ENCODE results near the gene CCT6B. TPM values are rescaled to one million over a fixed set of nuclear protein-coding genes. Genes with fewer than 3 reads are reported as not detected.

CCT6B gene
- total RNA-seq, 3 donors from 2014 or later, result 1.0 to 2.7 (median 2.1) TPM

DNA sequence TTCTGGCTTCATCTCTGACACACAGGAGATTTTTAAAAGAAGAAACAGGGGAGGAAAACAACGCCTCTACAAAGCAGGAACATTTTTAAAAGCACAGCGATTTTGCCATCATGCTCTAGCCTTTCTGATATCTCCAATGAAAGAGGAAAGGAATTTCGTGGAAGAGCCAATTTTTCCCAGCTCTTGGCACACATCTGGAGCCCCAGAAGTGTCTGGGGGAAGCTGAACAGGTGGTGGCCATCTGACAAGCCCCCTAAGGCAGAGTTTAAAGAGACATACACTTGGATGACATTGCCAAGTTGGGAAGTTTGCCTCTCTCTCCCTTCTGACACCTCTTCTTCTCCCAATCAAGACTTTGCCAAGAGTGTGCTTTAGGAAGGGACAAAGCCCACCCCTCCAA lies 82.1 kb downstream of the CCT6B start:
- no peaks in the 10 kb centered on the region for H3K9me3 ChIP-seq
- TF ChIP-seq, protein P1, sequence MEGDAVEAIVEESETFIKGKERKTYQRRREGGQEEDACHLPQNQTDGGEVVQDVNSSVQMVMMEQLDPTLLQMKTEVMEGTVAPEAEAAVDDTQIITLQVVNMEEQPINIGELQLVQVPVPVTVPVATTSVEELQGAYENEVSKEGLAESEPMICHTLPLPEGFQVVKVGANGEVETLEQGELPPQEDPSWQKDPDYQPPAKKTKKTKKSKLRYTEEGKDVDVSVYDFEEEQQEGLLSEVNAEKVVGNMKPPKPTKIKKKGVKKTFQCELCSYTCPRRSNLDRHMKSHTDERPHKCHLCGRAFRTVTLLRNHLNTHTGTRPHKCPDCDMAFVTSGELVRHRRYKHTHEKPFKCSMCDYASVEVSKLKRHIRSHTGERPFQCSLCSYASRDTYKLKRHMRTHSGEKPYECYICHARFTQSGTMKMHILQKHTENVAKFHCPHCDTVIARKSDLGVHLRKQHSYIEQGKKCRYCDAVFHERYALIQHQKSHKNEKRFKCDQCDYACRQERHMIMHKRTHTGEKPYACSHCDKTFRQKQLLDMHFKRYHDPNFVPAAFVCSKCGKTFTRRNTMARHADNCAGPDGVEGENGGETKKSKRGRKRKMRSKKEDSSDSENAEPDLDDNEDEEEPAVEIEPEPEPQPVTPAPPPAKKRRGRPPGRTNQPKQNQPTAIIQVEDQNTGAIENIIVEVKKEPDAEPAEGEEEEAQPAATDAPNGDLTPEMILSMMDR (IDR thresholded peaks at IDR 0.05), result no peak
- intact Hi-C loops (cut with DNase I, micrococcal nuclease), result no loop called here
- no peaks in the 10 kb centered on the region for H3K36me3 ChIP-seq (ENCODE audit: low read depth)
- ATAC-seq (no peak), DNase-seq (no peak)
- H3K4me3 ChIP-seq, result no peak overlapping the region
- H3K4me1 ChIP-seq (ENCODE audit: low read depth), result no peaks in the 10 kb centered on the region

Other genes with a start within 250 kb of the CCT6B start
- 10 to 100 TPM; 10.8 to 21.6 (median 12.6) TPM for gene ZNF830, start 80 bp upstream of the CCT6B start, total RNA-seq
- 10 to 100 TPM; 29.4 to 48.9 (median 35.3) TPM for gene LIG3, start 19.1 kb upstream of the CCT6B start, total RNA-seq
- gene RFFL, start 102.2 kb upstream of the CCT6B start, total RNA-seq, result 10 to 100 TPM; 45.2 to 69.1 (median 64.1) TPM
- 10 to 100 TPM in 2 of 3 donors, 1 to 10 TPM in 1; 9.1 to 14.4 (median 11.6) TPM for gene RAD51D, start 158.4 kb upstream of the CCT6B start, total RNA-seq
- not detected for gene FNDC8, start 160.2 kb upstream of the CCT6B start, total RNA-seq
- 10 to 100 TPM in 2 of 3 donors, 1 to 10 TPM in 1; 9.0 to 13.6 (median 12.1) TPM for gene NLE1, start 180.8 kb upstream of the CCT6B start, total RNA-seq
- under 1 TPM in 1 of 3 donors, not detected in 2; 0.05 TPM for gene UNC45B, start 186.4 kb upstream of the CCT6B start, total RNA-seq
- not detected for gene SLC35G3, start 232.9 kb upstream of the CCT6B start, total RNA-seq